Gastrocnemius medialis (tissue), 4 donors: ENCODE measurements around the gene KRTAP20-4. TPM values are rescaled to one million over a fixed set of nuclear protein-coding genes. Genes with fewer than 3 reads are reported as not detected.

ENCODE experiments used
- ATAC-seq, 2 donors: fragments of 150-250 bp; one replicate each; pipeline ENCODE4 v1.9.1; 2016
- DNase-seq, 2 donors: peaks; one replicate each; pipeline ENCODE4 v3.0.0-alpha.2; 2019
- H3K27ac ChIP-seq, 4 donors: fragments of 200-600 bp; sonication (generic); 1 replicate in 1 of 4; 2 replicates in 3 of 4; pipeline ENCODE4 v1.5.1; 2016 to 2018; ENCODE audit warnings: mild to moderate bottlenecking in 2 of 4, moderate library complexity in 1 of 4
- H3K27me3 ChIP-seq, 3 donors: fragments of 200-600 bp; sonication (generic) in 2 of 3; 1 replicate in 1 of 3; 2 replicates in 2 of 3; pipeline versions ENCODE4 v1.5.1 to v1.6.0; 2016 to 2019; ENCODE audit warnings: mild to moderate bottlenecking in 1 of 3, moderate library complexity in 1 of 3
- H3K36me3 ChIP-seq, 2 donors: fragments of 200-600 bp; sonication (generic) in 1 of 2; one replicate each; pipeline ENCODE4 v1.5.1; 2017 to 2018
- H3K4me1 ChIP-seq, 2 donors: fragments of 200-600 bp; sonication (generic) in 1 of 2; one replicate each; pipeline ENCODE4 v1.5.1; 2016 to 2017; ENCODE audit warnings: mild to moderate bottlenecking in 2 of 2
- H3K4me3 ChIP-seq, 4 donors: fragments of 200-600 bp; sonication (generic) in 3 of 4; 1 replicate in 1 of 4; 2 replicates in 3 of 4; pipeline ENCODE4 v1.5.1; 2016 to 2019; ENCODE audit warnings: mild to moderate bottlenecking in 2 of 4
- H3K9me3 ChIP-seq, 3 donors: fragments of 200-600 bp; sonication (generic) in 2 of 3; 1 replicate in 1 of 3; 2 replicates in 2 of 3; pipeline ENCODE4 v1.5.1; 2016 to 2019
- CTCF ChIP-seq, 5 experiments: fragments of 450-650 bp in 3 of 5; fragments of 200-600 bp in 2 of 5; sonication (generic) in 2 of 5; IDR thresholded peaks in 4 of 5; conservative IDR thresholded peaks in 1 of 5; 1 replicate in 4 of 5; 2 replicates in 1 of 5; pipeline ENCODE4 v1.5.1; 2016 to 2019; ENCODE audit warnings: antibody characterized with exemption in 5 of 5, mild to moderate bottlenecking in 3 of 5, moderate library complexity in 3 of 5
- POLR2A ChIP-seq, 2 donors: fragments of 450-650 bp; IDR thresholded peaks; one replicate each; pipeline ENCODE4 v1.6.1; 2017; ENCODE audit warnings: antibody characterized with exemption in 2 of 2, mild to moderate bottlenecking in 2 of 2, moderate library complexity in 2 of 2
- in situ Hi-C, 4 donors: fragments of 200-750 bp; cut with MboI; loops; one replicate each; pipeline versions ENCODE4 v1.15.0 to v1.8.0; 2017; ENCODE audit warnings: low sequenced_read_pairs in 4 of 4
- intact Hi-C: fragments of 100-400 bp; cut with DNase I; formaldehyde crosslinking; loops from one replicate; pipeline ENCODE4 v1.15.1; 2023; ENCODE audit warnings: low total_unique reads
- total RNA-seq, 4 donors: library from RNA; depleted of rRNA; stranded (reverse); fragments of >200 nt; gene quantifications; one replicate each; pipeline versions ENCODE4 v1.1.0 to v1.2.3, GENCODE V29; 2016

The KRTAP20-4 gene
- total RNA-seq, 4 donors from 2014 or later, result not detected

- no peak overlapping the region for H3K4me3 ChIP-seq
- in situ Hi-C loops (no loop called here), intact Hi-C loops (no loop called here)
- TF ChIP-seq POLR2A (IDR thresholded peaks at IDR 0.05) (no peak), CTCF (IDR thresholded peaks at IDR 0.05 in 4 of 5, conservative IDR thresholded peaks at IDR 0.05 in 1 of 5) (no peak)
- DNase-seq (no peak), ATAC-seq (no peak)
- H3K27me3 ChIP-seq, result no peaks in the 10 kb centered on the region
- no peak overlapping the region for H3K27ac ChIP-seq
- no peaks in the 10 kb centered on the region for H3K4me1 ChIP-seq
- H3K36me3 ChIP-seq, result no peaks in the 10 kb centered on the region
- H3K9me3 ChIP-seq, result no peaks in the 10 kb centered on the region
Measured at GRCh38 chr21:30623362-30623761, 2.9 kb downstream of the KRTAP20-4 start.

DNA sequence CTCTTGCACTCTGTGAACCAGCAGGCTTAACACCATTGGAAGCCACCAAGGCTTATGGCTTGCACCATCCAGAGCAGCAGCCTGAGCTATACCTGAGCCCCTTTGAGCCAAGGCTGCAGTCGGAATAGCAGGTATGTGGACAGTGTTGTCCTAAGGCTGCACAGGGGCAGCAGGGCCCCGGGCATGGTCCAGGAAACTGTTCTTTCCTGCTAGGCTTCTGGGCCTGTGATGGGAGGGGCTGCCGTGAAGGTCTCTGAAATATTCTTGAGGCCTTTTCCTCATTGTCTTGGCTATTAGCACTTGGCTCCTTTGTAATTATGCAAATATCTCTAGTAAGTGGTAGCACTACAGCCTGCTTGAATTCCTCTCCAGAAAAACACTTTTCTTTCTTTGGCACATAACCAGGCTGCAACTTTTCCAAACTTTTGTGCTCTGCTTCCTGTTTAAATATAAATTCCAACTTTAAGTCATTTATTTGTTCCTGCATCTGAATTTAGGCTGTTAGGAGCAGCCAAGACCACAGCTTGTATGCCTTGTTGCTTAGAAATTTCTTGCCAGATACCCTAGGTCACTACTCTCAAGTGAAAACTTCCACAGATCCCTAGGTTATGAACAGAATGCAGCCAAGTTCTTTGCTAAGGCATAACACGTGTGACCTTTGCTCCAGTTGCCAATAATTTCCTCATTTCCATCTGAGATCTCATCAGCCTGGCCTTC lies 5.2 kb downstream of the KRTAP20-4 start:
- in situ Hi-C loops (no loop called here), intact Hi-C loops (no loop called here)
- H3K36me3 ChIP-seq, result no peaks in the 10 kb centered on the region
- no peaks in the 10 kb centered on the region for H3K9me3 ChIP-seq
- H3K27ac ChIP-seq, result no peak overlapping the region
- ATAC-seq (no peak), DNase-seq (no peak)
- no peak for TF ChIP-seq POLR2A (IDR thresholded peaks at IDR 0.05)
- no peak for TF ChIP-seq CTCF (IDR thresholded peaks at IDR 0.05 in 4 of 5, conservative IDR thresholded peaks at IDR 0.05 in 1 of 5)
- H3K27me3 ChIP-seq, result no peaks in the 10 kb centered on the region
- H3K4me1 ChIP-seq, result no peaks in the 10 kb centered on the region
- no peak overlapping the region for H3K4me3 ChIP-seq

- in situ Hi-C loops, result no loop called here
- H3K4me3 ChIP-seq, result no peak overlapping the region
- H3K4me1 ChIP-seq, result no peaks in the 10 kb centered on the region
- ATAC-seq (no peak), DNase-seq (no peak)
- no peak for TF ChIP-seq CTCF (IDR thresholded peaks at IDR 0.05 in 4 of 5, conservative IDR thresholded peaks at IDR 0.05 in 1 of 5)
- no peak for TF ChIP-seq POLR2A (IDR thresholded peaks at IDR 0.05)
- no peaks in the 10 kb centered on the region for H3K27me3 ChIP-seq
- no peaks in the 10 kb centered on the region for H3K36me3 ChIP-seq
- H3K9me3 ChIP-seq, result no peaks in the 10 kb centered on the region
- intact Hi-C loops, result no loop called here
- no peak overlapping the region for H3K27ac ChIP-seq
Measured at GRCh38 chr21:30628109-30628508, 7.7 kb downstream of the KRTAP20-4 start.

GRCh38 chr21:30629200-30629599 lies 8.8 kb downstream of the KRTAP20-4 start:
- no peaks in the 10 kb centered on the region for H3K9me3 ChIP-seq
- no peaks in the 10 kb centered on the region for H3K27me3 ChIP-seq
- in situ Hi-C loops (no loop called here), intact Hi-C loops (no loop called here)
- no peaks in the 10 kb centered on the region for H3K36me3 ChIP-seq
- H3K4me1 ChIP-seq, result no peaks in the 10 kb centered on the region
- ATAC-seq (no peak), DNase-seq (no peak)
- TF ChIP-seq POLR2A (IDR thresholded peaks at IDR 0.05) (no peak), CTCF (IDR thresholded peaks at IDR 0.05 in 4 of 5, conservative IDR thresholded peaks at IDR 0.05 in 1 of 5) (no peak)
- no peak overlapping the region for H3K27ac ChIP-seq
- no peak overlapping the region for H3K4me3 ChIP-seq

DNA sequence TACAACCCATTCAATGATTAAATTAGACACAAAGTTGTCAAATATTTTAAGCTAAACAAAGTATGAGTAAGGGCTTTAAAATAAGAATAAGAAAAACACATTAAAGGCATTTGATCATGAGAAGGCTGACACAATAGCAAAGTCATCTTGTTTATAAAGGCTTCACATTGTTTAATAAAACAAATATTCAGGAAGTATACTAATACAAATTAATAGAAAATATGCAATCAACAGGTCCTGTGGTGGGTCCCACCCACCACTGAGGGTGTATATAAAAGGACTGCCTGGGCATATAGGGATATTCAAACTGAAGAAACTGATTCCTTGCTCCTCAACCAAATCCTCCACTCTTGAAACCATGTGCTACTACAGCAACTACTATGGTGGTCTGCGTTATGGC lies 14.5 kb downstream of the KRTAP20-4 start, which contains the start of gene KRTAP20-2:
Gene KRTAP20-2 (plus strand): TSS at position 301 of the 400 bp plus-strand sequence. CDS start 58 bp downstream, at position 359.
- H3K9me3 ChIP-seq, result no peaks in the 10 kb centered on the region
- no peak for DNase-seq
- no peak for TF ChIP-seq POLR2A (IDR thresholded peaks at IDR 0.05)
- TF ChIP-seq CTCF (IDR thresholded peaks at IDR 0.05 in 4 of 5, conservative IDR thresholded peaks at IDR 0.05 in 1 of 5), result no peak
- H3K27me3 ChIP-seq, result no peaks in the 10 kb centered on the region
- no peak for ATAC-seq
- H3K4me3 ChIP-seq, result no peak within 1 kb of the TSS
- H3K27ac ChIP-seq, result no peak within 1 kb of the TSS
- no peaks in the 10 kb centered on the region for H3K36me3 ChIP-seq
- intact Hi-C loops (no loop called here), in situ Hi-C loops (loop anchor here in 1 of 4 donors (10.0 kb wide), 1 partner anchor 60 kb away; no protein-coding TSS in a partner anchor)
- no peaks in the 10 kb centered on the region for H3K4me1 ChIP-seq
